Measurements from ENCODE around the gene THBS1. TPM values are rescaled to one million over a fixed set of nuclear protein-coding genes. Genes with fewer than 3 reads are reported as not detected.

The THBS1 gene
- polyA plus RNA-seq, 1 experiment, result 6,610 TPM

GRCh38 chr15:39584662-39585388 is 3.9 kb downstream of the THBS1 start:
- Histone ChIP-seq H3K27me3 (ENCODE audit: control insufficient read depth, insufficient read depth, low read length) (no peaks in the 10 kb centered on the region), H3K36me3 (ENCODE audit: control insufficient read depth, insufficient read depth, low read length) (peaks cover 60% of the 10 kb centered on the region), H3K4me3 (ENCODE audit: low read depth, low read length) (peak overlapping the region; percentile 54)
- peak; percentile 18 for DNase-seq (ENCODE audit: low read depth)
- TF ChIP-seq CTCF (IDR thresholded peaks at IDR 0.05; ENCODE audit: insufficient read depth, low read depth, low read length), result no peak
- ChIA-PET POLR2A (interaction anchor here (0.9 to 1.4 kb wide), 2 partner anchors 193 to 281 kb away, joined by 3 to 4 read pairs; no protein-coding TSS in a partner anchor), CTCF (interaction anchor here (1.0 kb wide), 1 partner anchor 172 kb away, joined by 3 read pairs; no protein-coding TSS in a partner anchor)

GRCh38 chr15:39585389-39585841 is 4.5 kb downstream of the THBS1 start:
- Histone ChIP-seq H3K36me3 (ENCODE audit: control insufficient read depth, insufficient read depth, low read length) (peaks cover 61% of the 10 kb centered on the region), H3K27me3 (ENCODE audit: control insufficient read depth, insufficient read depth, low read length) (no peaks in the 10 kb centered on the region), H3K4me3 (ENCODE audit: low read depth, low read length) (peak overlapping the region; percentile 54)
- peak; percentile 26 for DNase-seq (ENCODE audit: low read depth)
- CTCF ChIA-PET, result no interaction called here
- POLR2A ChIA-PET, result interaction anchor here (0.9 to 1.4 kb wide), 2 partner anchors 193 to 281 kb away, joined by 3 to 4 read pairs; no protein-coding TSS in a partner anchor
- no peak for TF ChIP-seq CTCF (IDR thresholded peaks at IDR 0.05; ENCODE audit: insufficient read depth, low read depth, low read length)

GRCh38 chr15:39585871-39586301 is 5.0 kb downstream of the THBS1 start:
- no peak for TF ChIP-seq CTCF (IDR thresholded peaks at IDR 0.05; ENCODE audit: insufficient read depth, low read depth, low read length)
- Histone ChIP-seq H3K36me3 (ENCODE audit: control insufficient read depth, insufficient read depth, low read length) (peaks cover 61% of the 10 kb centered on the region), H3K27me3 (ENCODE audit: control insufficient read depth, insufficient read depth, low read length) (no peaks in the 10 kb centered on the region), H3K4me3 (ENCODE audit: low read depth, low read length) (peak overlapping the region; percentile 54)
- no peak for DNase-seq (ENCODE audit: low read depth)
- POLR2A ChIA-PET, result interaction anchor here (0.6 to 1.4 kb wide), 8 partner anchors 120 to 397 kb away, joined by 3 to 8 read pairs (median 4); no protein-coding TSS in a partner anchor
- CTCF ChIA-PET, result no interaction called here

- Histone ChIP-seq H3K36me3 (ENCODE audit: control insufficient read depth, insufficient read depth, low read length) (peaks cover 60% of the 10 kb centered on the region), H3K27me3 (ENCODE audit: control insufficient read depth, insufficient read depth, low read length) (no peaks in the 10 kb centered on the region), H3K4me3 (ENCODE audit: low read depth, low read length) (peak overlapping the region; percentile 54)
- ChIA-PET POLR2A (interaction anchor here (0.6 to 1.4 kb wide), 7 partner anchors 120 to 398 kb away, joined by 3 to 8 read pairs (median 4); no protein-coding TSS in a partner anchor), CTCF (no interaction called here)
- no peak for TF ChIP-seq CTCF (IDR thresholded peaks at IDR 0.05; ENCODE audit: insufficient read depth, low read depth, low read length)
- DNase-seq (ENCODE audit: low read depth), result peak; percentile 53
Measured at GRCh38 chr15:39586387-39587095, 5.7 kb downstream of the THBS1 start.
